ENCODE results near the gene FAM174C. TPM values are rescaled to one million over a fixed set of nuclear protein-coding genes. Genes with fewer than 3 reads are reported as not detected.

FAM174C gene
- total and polyA plus RNA-seq, 2 of the 8 experiments (the other 6 are each of a cell fraction or from before 2014, with no cell fraction given): 44.5 to 125 TPM

DNA sequence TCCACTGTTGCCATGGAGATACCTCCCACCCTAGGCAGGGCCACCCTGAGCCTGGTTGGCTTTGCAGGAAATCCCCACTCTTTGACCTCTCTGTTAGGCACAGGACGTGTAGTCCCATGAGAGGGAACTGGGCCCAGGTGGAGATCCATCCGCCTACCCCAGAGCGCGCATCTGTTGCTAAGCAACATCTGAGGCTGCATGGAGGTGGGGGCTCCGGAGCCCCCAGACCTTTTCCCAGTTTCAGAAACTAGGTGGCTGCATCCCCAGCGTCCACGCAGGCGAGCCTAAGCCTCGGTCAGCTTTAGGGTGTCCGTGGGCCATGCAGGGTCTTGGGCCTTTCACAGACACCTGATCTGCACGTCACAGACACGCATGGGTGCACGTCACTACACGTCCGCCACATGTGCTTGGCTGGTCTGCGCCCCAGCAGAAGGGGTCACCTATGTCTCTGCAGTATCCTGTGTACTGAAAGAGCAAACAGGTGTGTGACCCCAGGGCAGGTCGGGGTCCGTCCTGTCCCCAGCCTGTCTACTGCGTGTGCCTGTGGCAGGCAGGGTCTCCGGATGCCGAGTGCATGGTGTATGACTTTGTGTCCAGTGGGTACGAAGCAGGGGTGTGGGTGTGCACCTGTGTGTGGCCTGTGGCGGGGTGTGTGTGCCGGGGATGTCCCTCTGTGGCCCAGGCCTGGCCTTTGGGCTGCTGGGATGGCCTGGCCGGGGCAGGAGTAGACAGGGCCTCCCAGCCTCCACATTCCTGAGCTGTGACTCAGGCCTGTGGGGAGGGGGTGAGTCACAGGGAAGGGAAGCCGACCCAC is 10.3 kb upstream of the FAM174C start (continued):
- TF ChIP-seq HDAC6 (IDR thresholded peaks at IDR 0.05; ENCODE audit: low read depth, low read length): no peak

Data from H1 (cell line).